IMR-90 (cell line): ENCODE data around the gene ZSCAN25.

Experiments
- CTCF ChIP-seq: conservative IDR thresholded peaks from 2 replicates; pipeline ENCODE4 v1.5.1; 2012; ENCODE audit warnings: mild to moderate bottlenecking, low read depth, low read length, improper control_type of control experiment
- SMC3 ChIP-seq: fragments of 150-350 bp; IDR thresholded peaks from 2 replicates; pipeline ENCODE4 v1.6.1; 2016; ENCODE audit warnings: low read depth, mild to moderate bottlenecking, antibody characterized with exemption, low read length, moderate library complexity
- TF ChIP-seq, protein P1 (sequence below): fragments of 150-350 bp; IDR thresholded peaks from 2 replicates; pipeline ENCODE4 v1.6.1; 2017; ENCODE audit warnings: mild to moderate bottlenecking, antibody characterized with exemption, low read length, low read depth

DNA sequence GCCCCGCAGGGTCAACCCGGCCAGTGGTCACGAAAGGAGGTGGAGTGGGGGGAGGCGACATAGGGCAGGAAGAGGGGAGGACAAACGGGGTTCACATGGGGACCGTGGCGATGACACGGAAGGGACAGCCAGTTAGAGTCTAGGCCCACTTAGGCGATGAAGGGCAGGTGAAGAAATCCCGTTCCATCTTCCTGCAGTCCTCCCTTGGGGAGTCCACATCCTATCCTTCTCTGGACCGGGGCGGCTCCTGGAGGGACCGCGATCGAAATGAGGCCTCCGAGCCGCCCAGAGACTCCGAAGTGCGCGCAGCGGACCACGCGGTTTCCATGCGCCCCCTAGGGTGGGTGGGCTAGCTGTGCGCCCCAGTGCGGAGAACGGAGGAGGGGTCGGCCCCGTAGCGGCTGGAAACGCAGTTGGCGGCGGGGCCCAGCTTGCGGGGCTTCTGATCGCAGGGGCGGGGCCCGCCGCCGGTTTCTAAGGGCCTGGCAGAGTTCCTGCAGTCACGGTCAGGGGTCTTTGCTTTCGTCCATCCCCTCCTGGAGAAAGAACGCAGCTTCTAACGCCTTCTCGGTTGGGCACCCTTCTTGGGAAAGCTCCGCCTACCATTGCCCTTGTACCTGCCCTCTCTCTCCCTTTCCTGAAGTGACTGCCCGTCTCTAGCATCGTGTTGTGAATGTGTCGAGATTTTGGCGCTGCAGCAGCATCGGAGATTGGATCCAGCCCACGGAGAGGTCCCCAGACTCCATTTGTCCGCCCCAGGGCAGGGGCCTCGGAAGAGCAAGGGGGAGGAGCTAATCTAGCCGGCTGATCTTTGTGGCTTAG, 36.6 kb upstream of the ZSCAN25 start:
- TF ChIP-seq CTCF (peak; percentile 49), SMC3 (no peak)
- TF ChIP-seq, protein P1, sequence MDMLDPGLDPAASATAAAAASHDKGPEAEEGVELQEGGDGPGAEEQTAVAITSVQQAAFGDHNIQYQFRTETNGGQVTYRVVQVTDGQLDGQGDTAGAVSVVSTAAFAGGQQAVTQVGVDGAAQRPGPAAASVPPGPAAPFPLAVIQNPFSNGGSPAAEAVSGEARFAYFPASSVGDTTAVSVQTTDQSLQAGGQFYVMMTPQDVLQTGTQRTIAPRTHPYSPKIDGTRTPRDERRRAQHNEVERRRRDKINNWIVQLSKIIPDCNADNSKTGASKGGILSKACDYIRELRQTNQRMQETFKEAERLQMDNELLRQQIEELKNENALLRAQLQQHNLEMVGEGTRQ = no peak
